ENCODE results near the gene RGS14.

The RGS14 gene

GRCh38 chr5:177357459-177358351, at the start of gene RGS14:
Gene RGS14, plus strand, starts transcription at chr5:177357924. Its CDS starts 101 bp downstream, at chr5:177358025.
- intact Hi-C loops (cut with micrococcal nuclease), result loop anchor here (5.0 kb wide), 1 partner anchor 50 kb away; no protein-coding TSS in a partner anchor
- Mint-ChIP-seq H3K9me3 (peaks cover 6% of the 10 kb centered on the region), H3K27ac (peak within 1 kb of the TSS; percentile 84), H3K27me3 (no peaks in the 10 kb centered on the region), H3K4me1 (ENCODE audit: low read depth) (peaks cover 95% of the 10 kb centered on the region), H3K4me3 (peak within 1 kb of the TSS; percentile 94), H3K36me3 (ENCODE audit: low read depth) (peaks cover 36% of the 10 kb centered on the region)

- intact Hi-C loops (cut with micrococcal nuclease), result loop anchor here (5.0 kb wide), 2 partner anchors 49 to 149 kb away; partner anchors contain the start of gene RGS14
- H3K27me3 Mint-ChIP-seq, result peaks cover 2% of the 10 kb centered on the region
- H3K9me3 Mint-ChIP-seq, result no peaks in the 10 kb centered on the region
- H3K4me1 Mint-ChIP-seq (ENCODE audit: low read depth), result peaks cover 95% of the 10 kb centered on the region
- H3K36me3 Mint-ChIP-seq (ENCODE audit: low read depth), result peaks cover 43% of the 10 kb centered on the region
- no peak overlapping the region for H3K4me3 Mint-ChIP-seq
- peak overlapping the region; percentile 16 for H3K27ac Mint-ChIP-seq
These were observed 49.0 kb upstream of the RGS14 start for GRCh38 chr5:177308740-177309139.

GRCh38 chr5:177309351-177310191, 48.2 kb upstream of the RGS14 start:
- H3K36me3 Mint-ChIP-seq (ENCODE audit: low read depth), result peaks cover 34% of the 10 kb centered on the region
- intact Hi-C loops (cut with micrococcal nuclease), result loop anchor here (5.0 to 10.0 kb wide), 3 partner anchors 48 to 185 kb away; partner anchors contain the start of genes PDLIM7 and RGS14
- H3K4me3 Mint-ChIP-seq, result no peak overlapping the region
- peaks cover 92% of the 10 kb centered on the region for H3K4me1 Mint-ChIP-seq (ENCODE audit: low read depth)
- H3K27ac Mint-ChIP-seq, result peak overlapping the region; percentile 16
- H3K9me3 Mint-ChIP-seq, result no peaks in the 10 kb centered on the region
- H3K27me3 Mint-ChIP-seq, result peaks cover 2% of the 10 kb centered on the region

GRCh38 chr5:177310332-177310731, 47.4 kb upstream of the RGS14 start:
- H3K36me3 Mint-ChIP-seq (ENCODE audit: low read depth), result peaks cover 27% of the 10 kb centered on the region
- H3K9me3 Mint-ChIP-seq, result no peaks in the 10 kb centered on the region
- H3K4me3 Mint-ChIP-seq, result no peak overlapping the region
- peaks cover 2% of the 10 kb centered on the region for H3K27me3 Mint-ChIP-seq
- H3K4me1 Mint-ChIP-seq (ENCODE audit: low read depth), result peaks cover 84% of the 10 kb centered on the region
- no peak overlapping the region for H3K27ac Mint-ChIP-seq
- intact Hi-C loops (cut with micrococcal nuclease), result loop anchor here (10.0 kb wide), 1 partner anchor 184 kb away; the partner anchor contains the start of gene PDLIM7

- Mint-ChIP-seq H3K36me3 (ENCODE audit: low read depth) (peaks cover 23% of the 10 kb centered on the region), H3K4me3 (peak overlapping the region; percentile 72), H3K9me3 (no peaks in the 10 kb centered on the region), H3K4me1 (ENCODE audit: low read depth) (peaks cover 79% of the 10 kb centered on the region), H3K27ac (peak overlapping the region; percentile 20), H3K27me3 (peaks cover 2% of the 10 kb centered on the region)
- intact Hi-C loops (cut with micrococcal nuclease), result loop anchor here (10.0 kb wide), 1 partner anchor 184 kb away; the partner anchor contains the start of gene PDLIM7
These were observed 46.9 kb upstream of the RGS14 start for GRCh38 chr5:177310757-177311391.

- intact Hi-C loops (cut with micrococcal nuclease), result loop anchor here (10.0 kb wide), 1 partner anchor 183 kb away; the partner anchor contains the start of gene PDLIM7
- Mint-ChIP-seq H3K27ac (peak overlapping the region; percentile 20), H3K36me3 (ENCODE audit: low read depth) (peaks cover 23% of the 10 kb centered on the region), H3K27me3 (peaks cover 2% of the 10 kb centered on the region), H3K4me1 (ENCODE audit: low read depth) (peaks cover 79% of the 10 kb centered on the region), H3K4me3 (peak overlapping the region; percentile 60), H3K9me3 (no peaks in the 10 kb centered on the region)
These were observed 46.4 kb upstream of the RGS14 start for GRCh38 chr5:177311392-177311722.

- no peaks in the 10 kb centered on the region for H3K9me3 Mint-ChIP-seq
- peaks cover 72% of the 10 kb centered on the region for H3K4me1 Mint-ChIP-seq (ENCODE audit: low read depth)
- H3K27ac Mint-ChIP-seq, result peak within 1 kb of the TSS; percentile 63
- intact Hi-C loops (cut with micrococcal nuclease), result loop anchor here (10.0 kb wide), 1 partner anchor 183 kb away; the partner anchor contains the start of gene PDLIM7
- peaks cover 19% of the 10 kb centered on the region for H3K36me3 Mint-ChIP-seq (ENCODE audit: low read depth)
- peak within 1 kb of the TSS; percentile 81 for H3K4me3 Mint-ChIP-seq
- peaks cover 2% of the 10 kb centered on the region for H3K27me3 Mint-ChIP-seq
These were observed 45.7 kb upstream of the RGS14 start, which contains the start of gene MXD3 for GRCh38 chr5:177311723-177312648. Gene MXD3, minus strand, starts transcription at chr5:177311898. Its CDS starts 68 bp downstream, at chr5:177311830.

- Mint-ChIP-seq H3K27me3 (peaks cover 2% of the 10 kb centered on the region), H3K27ac (no peak overlapping the region), H3K9me3 (no peaks in the 10 kb centered on the region)
These were observed 45.0 kb upstream of the RGS14 start for GRCh38 chr5:177312649-177313181.

GRCh38 chr5:177313561-177314259, 44.0 kb upstream of the RGS14 start:
- H3K9me3 Mint-ChIP-seq, result no peaks in the 10 kb centered on the region
- intact Hi-C loops (cut with micrococcal nuclease), result loop anchor here (10.0 kb wide), 1 partner anchor 181 kb away; the partner anchor contains the start of gene PDLIM7
- H3K27me3 Mint-ChIP-seq, result peaks cover 6% of the 10 kb centered on the region
- H3K36me3 Mint-ChIP-seq (ENCODE audit: low read depth), result peaks cover 22% of the 10 kb centered on the region
- H3K4me1 Mint-ChIP-seq (ENCODE audit: low read depth), result peaks cover 62% of the 10 kb centered on the region
- H3K27ac Mint-ChIP-seq, result no peak overlapping the region
- H3K4me3 Mint-ChIP-seq, result no peak overlapping the region

More at GRCh38 chr5:177312649-177313181, 45.0 kb upstream of the RGS14 start:
- peak overlapping the region; percentile 20 for H3K4me3 Mint-ChIP-seq
- peaks cover 24% of the 10 kb centered on the region for H3K36me3 Mint-ChIP-seq (ENCODE audit: low read depth)
- peaks cover 65% of the 10 kb centered on the region for H3K4me1 Mint-ChIP-seq (ENCODE audit: low read depth)
- intact Hi-C loops (cut with micrococcal nuclease), result loop anchor here (10.0 kb wide), 1 partner anchor 182 kb away; the partner anchor contains the start of gene PDLIM7

GRCh38 chr5:177314376-177315342, 43.1 kb upstream of the RGS14 start:
- Mint-ChIP-seq H3K27ac (no peak overlapping the region), H3K27me3 (peaks cover 10% of the 10 kb centered on the region), H3K4me1 (ENCODE audit: low read depth) (peaks cover 54% of the 10 kb centered on the region), H3K4me3 (no peak overlapping the region), H3K9me3 (peaks cover 8% of the 10 kb centered on the region), H3K36me3 (ENCODE audit: low read depth) (peaks cover 24% of the 10 kb centered on the region)
- intact Hi-C loops (cut with micrococcal nuclease), result loop anchor here (5.0 to 10.0 kb wide), 2 partner anchors 73 to 180 kb away; partner anchors contain the start of gene PDLIM7

GRCh38 chr5:177315411-177315810, 42.3 kb upstream of the RGS14 start:
- intact Hi-C loops (cut with micrococcal nuclease), result loop anchor here (5.0 to 10.0 kb wide), 2 partner anchors 72 to 179 kb away; partner anchors contain the start of gene PDLIM7
- H3K27me3 Mint-ChIP-seq, result peaks cover 12% of the 10 kb centered on the region
- H3K36me3 Mint-ChIP-seq (ENCODE audit: low read depth), result peaks cover 31% of the 10 kb centered on the region
- H3K27ac Mint-ChIP-seq, result no peak overlapping the region
- H3K9me3 Mint-ChIP-seq, result peaks cover 12% of the 10 kb centered on the region
- H3K4me3 Mint-ChIP-seq, result no peak overlapping the region
- peaks cover 54% of the 10 kb centered on the region for H3K4me1 Mint-ChIP-seq (ENCODE audit: low read depth)

Measured in dendritic cell treated with granulocyte-macrophage colony-stimulating factor and Interleukin-4, amounts not matched to agents 40 ng/mL and 50 ng/mL, for 4 days (primary cell).